Stimulated activated naive B cell treated with anti-CD40 and anti-IgM and Interleukin-4, amounts not matched to agents 10 μg/mL and 1 μg/mL and 100 μg/mL, for 72 hours (primary cell): ENCODE measurements around the gene TAAR1.
A peak's percentile ranks its signal among the peaks of the same experiment; 100 is the strongest.

Experiments
- ATAC-seq, 2 donors: fragments of 150-1000 bp; cut with Tn5 transposase; replicated peaks; 2 replicates each; pipeline ENCODE4 v1.10.0; 2021; ENCODE audit warnings: moderate library complexity in 1 of 2
- DNase-seq: peaks from one replicate; pipeline ENCODE4 v3.0.0; 2021
- H3K27ac Mint-ChIP-seq: one replicate; pipeline ENCODE4 v1.8.0; 2022; ENCODE audit warnings: mild to moderate bottlenecking, mixed read lengths
- H3K27me3 Mint-ChIP-seq, 2 donors: one replicate each; pipeline ENCODE4 v1.8.0; 2022; ENCODE audit warnings: mixed read lengths in 2 of 2
- H3K36me3 Mint-ChIP-seq, 2 donors: one replicate each; pipeline ENCODE4 v1.8.0; 2022; ENCODE audit warnings: mixed read lengths in 2 of 2, mild to moderate bottlenecking in 1 of 2
- H3K4me1 Mint-ChIP-seq, 2 donors: one replicate each; pipeline ENCODE4 v1.8.0; 2022; ENCODE audit warnings: mixed read lengths in 2 of 2, mild to moderate bottlenecking in 1 of 2
- H3K4me3 Mint-ChIP-seq, 2 donors: one replicate each; pipeline ENCODE4 v1.8.0; 2022; ENCODE audit warnings: mild to moderate bottlenecking in 2 of 2, mixed read lengths in 2 of 2, moderate library complexity in 1 of 2
- H3K9me3 Mint-ChIP-seq, 2 donors: one replicate each; pipeline ENCODE4 v1.8.0; 2022; ENCODE audit warnings: mixed read lengths in 2 of 2, mild to moderate bottlenecking in 1 of 2

TAAR1 gene

GRCh38 chr6:132675749-132676148 lies 16.8 kb upstream of the TAAR1 start:
- ATAC-seq (no peak), DNase-seq (no peak)
- Mint-ChIP-seq H3K4me1 (peaks cover 0 to 6% of the 10 kb centered on the region in 2 donors), H3K4me3 (no peak overlapping the region), H3K36me3 (no peaks in the 10 kb centered on the region), H3K27me3 (peaks cover 0 to 5% of the 10 kb centered on the region in 2 donors), H3K9me3 (no peaks in the 10 kb centered on the region), H3K27ac (no peak overlapping the region)

- ATAC-seq = no peak
- Mint-ChIP-seq H3K27me3 (peaks cover under 1 to 5% of the 10 kb centered on the region in 2 donors), H3K9me3 (no peaks in the 10 kb centered on the region), H3K27ac (peak overlapping the region; percentile 62), H3K4me1 (peaks cover under 1 to 9% of the 10 kb centered on the region in 2 donors), H3K36me3 (no peaks in the 10 kb centered on the region), H3K4me3 (no peak overlapping the region)
- no peak for DNase-seq
Observed at GRCh38 chr6:132675002-132675401, 16.0 kb upstream of the TAAR1 start.

- peaks cover 4 to 9% of the 10 kb centered on the region in 2 donors for H3K4me1 Mint-ChIP-seq
- no peak overlapping the region for H3K4me3 Mint-ChIP-seq
- ATAC-seq (no peak), DNase-seq (no peak)
- no peak overlapping the region for H3K27ac Mint-ChIP-seq
- H3K9me3 Mint-ChIP-seq = no peaks in the 10 kb centered on the region
- H3K36me3 Mint-ChIP-seq = no peaks in the 10 kb centered on the region
- H3K27me3 Mint-ChIP-seq = peaks cover 5 to 9% of the 10 kb centered on the region in 2 donors
Observed at GRCh38 chr6:132673376-132674094, 14.6 kb upstream of the TAAR1 start.

- H3K27ac Mint-ChIP-seq = no peak overlapping the region
- no peaks in the 10 kb centered on the region for H3K9me3 Mint-ChIP-seq
- H3K4me3 Mint-ChIP-seq = no peak overlapping the region
- H3K27me3 Mint-ChIP-seq = peaks cover 4 to 5% of the 10 kb centered on the region in 2 donors
- ATAC-seq (no peak), DNase-seq (no peak)
- no peaks in the 10 kb centered on the region for H3K36me3 Mint-ChIP-seq
- H3K4me1 Mint-ChIP-seq = peaks cover 4 to 9% of the 10 kb centered on the region in 2 donors
Observed at GRCh38 chr6:132671295-132671694, 12.3 kb upstream of the TAAR1 start.

- no peaks in the 10 kb centered on the region for H3K9me3 Mint-ChIP-seq
- peaks cover 7 to 9% of the 10 kb centered on the region in 2 donors for H3K4me1 Mint-ChIP-seq
- H3K27me3 Mint-ChIP-seq = peaks cover 4 to 5% of the 10 kb centered on the region in 2 donors
- DNase-seq (no peak), ATAC-seq (peak; percentile 56 to 62)
- peak overlapping the region; percentile 37 for H3K27ac Mint-ChIP-seq
- peak overlapping the region in 1 of 2 donors; percentile 66 for H3K4me3 Mint-ChIP-seq
- no peaks in the 10 kb centered on the region for H3K36me3 Mint-ChIP-seq
Observed at GRCh38 chr6:132669690-132670291, 10.8 kb upstream of the TAAR1 start.

GRCh38 chr6:132666118-132666517 lies 7.1 kb upstream of the TAAR1 start:
- DNase-seq (no peak), ATAC-seq (no peak)
- H3K4me1 Mint-ChIP-seq = peaks cover 7 to 9% of the 10 kb centered on the region in 2 donors
- no peaks in the 10 kb centered on the region for H3K9me3 Mint-ChIP-seq
- H3K4me3 Mint-ChIP-seq = no peak overlapping the region
- no peaks in the 10 kb centered on the region for H3K36me3 Mint-ChIP-seq
- peaks cover 4 to 5% of the 10 kb centered on the region in 2 donors for H3K27me3 Mint-ChIP-seq
- no peak overlapping the region for H3K27ac Mint-ChIP-seq

GRCh38 chr6:132664309-132665034 lies 5.5 kb upstream of the TAAR1 start:
- Mint-ChIP-seq H3K27me3 (no peaks in the 10 kb centered on the region), H3K27ac (no peak overlapping the region), H3K4me3 (no peak overlapping the region), H3K4me1 (peaks cover 0 to 2% of the 10 kb centered on the region in 2 donors), H3K9me3 (no peaks in the 10 kb centered on the region), H3K36me3 (no peaks in the 10 kb centered on the region)
- ATAC-seq = no peak
- DNase-seq = no peak

- no peak for ATAC-seq
- H3K27ac Mint-ChIP-seq = no peak overlapping the region
- no peaks in the 10 kb centered on the region for H3K9me3 Mint-ChIP-seq
- no peaks in the 10 kb centered on the region for H3K27me3 Mint-ChIP-seq
- H3K36me3 Mint-ChIP-seq = no peaks in the 10 kb centered on the region
- H3K4me1 Mint-ChIP-seq = peaks cover 0 to 2% of the 10 kb centered on the region in 2 donors
- no peak for DNase-seq
- H3K4me3 Mint-ChIP-seq = no peak overlapping the region
Observed at GRCh38 chr6:132663661-132664060, 4.7 kb upstream of the TAAR1 start.

- DNase-seq (no peak), ATAC-seq (no peak)
- Mint-ChIP-seq H3K27ac (no peak overlapping the region), H3K4me1 (peaks cover 0 to 2% of the 10 kb centered on the region in 2 donors), H3K4me3 (no peak overlapping the region), H3K9me3 (no peaks in the 10 kb centered on the region), H3K27me3 (no peaks in the 10 kb centered on the region), H3K36me3 (no peaks in the 10 kb centered on the region)
Observed at GRCh38 chr6:132661906-132662305, 2.9 kb upstream of the TAAR1 start.

GRCh38 chr6:132651062-132651461 lies 7.9 kb downstream of the TAAR1 start:
- peak; percentile 65 to 71 for ATAC-seq
- H3K36me3 Mint-ChIP-seq = no peaks in the 10 kb centered on the region
- no peaks in the 10 kb centered on the region for H3K9me3 Mint-ChIP-seq
- H3K27me3 Mint-ChIP-seq = no peaks in the 10 kb centered on the region
- no peak overlapping the region for H3K4me3 Mint-ChIP-seq
- no peak overlapping the region for H3K27ac Mint-ChIP-seq
- DNase-seq = no peak
- H3K4me1 Mint-ChIP-seq = no peaks in the 10 kb centered on the region

GRCh38 chr6:132650429-132650828 lies 8.6 kb downstream of the TAAR1 start:
- Mint-ChIP-seq H3K36me3 (no peaks in the 10 kb centered on the region), H3K4me3 (no peak overlapping the region), H3K27me3 (no peaks in the 10 kb centered on the region), H3K4me1 (no peaks in the 10 kb centered on the region), H3K9me3 (no peaks in the 10 kb centered on the region), H3K27ac (no peak overlapping the region)
- DNase-seq = no peak
- no peak for ATAC-seq

GRCh38 chr6:132648828-132649227 lies 10.2 kb downstream of the TAAR1 start:
- H3K27ac Mint-ChIP-seq = no peak overlapping the region
- H3K4me1 Mint-ChIP-seq = peaks cover 0 to under 1% of the 10 kb centered on the region in 2 donors
- no peaks in the 10 kb centered on the region for H3K27me3 Mint-ChIP-seq
- no peaks in the 10 kb centered on the region for H3K36me3 Mint-ChIP-seq
- H3K4me3 Mint-ChIP-seq = no peak overlapping the region
- no peak for ATAC-seq
- DNase-seq = no peak
- no peaks in the 10 kb centered on the region for H3K9me3 Mint-ChIP-seq

- Mint-ChIP-seq H3K36me3 (no peaks in the 10 kb centered on the region), H3K27me3 (no peaks in the 10 kb centered on the region), H3K4me1 (peaks cover 0 to 5% of the 10 kb centered on the region in 2 donors), H3K9me3 (no peaks in the 10 kb centered on the region), H3K27ac (no peak overlapping the region), H3K4me3 (no peak overlapping the region)
- no peak for DNase-seq
- ATAC-seq = peak; percentile 49 to 56
Observed at GRCh38 chr6:132648356-132648755, 10.6 kb downstream of the TAAR1 start.

- Mint-ChIP-seq H3K36me3 (no peaks in the 10 kb centered on the region), H3K27me3 (peaks cover 1 to 8% of the 10 kb centered on the region in 2 donors), H3K27ac (no peak overlapping the region), H3K9me3 (no peaks in the 10 kb centered on the region), H3K4me3 (no peak overlapping the region), H3K4me1 (peaks cover 0 to 5% of the 10 kb centered on the region in 2 donors)
- no peak for DNase-seq
- ATAC-seq = peak; percentile 39 to 51
Observed at GRCh38 chr6:132643547-132643946, 15.4 kb downstream of the TAAR1 start.
